GM18870 (cell line): ENCODE data around the gene GLB1L3.
"Not testable (repeated sequence)": the region's sequence is repeated elsewhere in the genome, so short reads cannot be mapped to it uniquely, and the experiment has no call there.

Source experiments
- ATAC-seq: cut with Tn5 transposase; IDR thresholded peaks from one replicate; pipeline ENCODE4 v1.9.1; 2021; ENCODE audit warnings: moderate library complexity; ENCODE audit not compliant: unreplicated experiment

GLB1L3 gene

DNA sequence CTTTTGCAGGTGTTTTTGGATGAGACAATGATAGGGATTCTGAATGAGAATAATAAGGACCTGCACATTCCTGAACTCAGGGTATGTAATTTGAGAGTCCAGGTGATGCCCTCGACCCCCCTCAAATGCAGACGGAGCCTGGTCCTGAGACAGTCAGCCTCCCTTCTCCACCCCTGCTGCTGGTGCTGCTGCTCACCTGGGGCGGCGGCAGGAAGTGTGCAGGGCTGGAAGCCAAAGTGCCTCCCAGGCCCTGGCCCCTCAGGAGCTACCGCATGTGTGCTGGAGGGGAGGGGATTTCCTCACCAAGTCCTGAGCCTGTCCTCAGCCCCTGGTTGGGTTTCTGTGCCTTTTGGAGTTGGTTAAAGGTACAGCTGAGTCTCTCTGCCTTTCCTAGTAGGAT, 36.6 kb downstream of the GLB1L3 start:
- no peak for ATAC-seq

DNA sequence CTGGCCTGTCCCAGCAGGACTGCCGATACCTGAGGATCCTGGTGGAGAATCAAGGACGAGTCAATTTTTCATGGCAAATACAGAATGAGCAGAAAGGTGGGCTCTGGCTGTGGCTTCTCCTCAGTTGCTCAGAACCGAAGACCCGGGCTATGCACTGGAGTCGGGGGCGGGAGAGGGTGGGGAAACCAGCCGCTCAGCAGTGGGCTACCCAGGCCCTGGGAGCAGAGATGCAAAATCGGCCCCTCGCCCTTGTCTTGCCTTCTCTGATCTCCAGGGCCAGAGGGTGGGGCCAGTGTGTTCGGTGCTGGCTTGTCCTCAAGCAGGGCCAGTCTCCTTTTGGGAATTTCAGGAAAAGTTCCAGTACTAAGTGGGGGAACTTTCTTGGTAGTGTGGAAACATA, 37.2 kb downstream of the GLB1L3 start:
- ATAC-seq, result no peak

DNA sequence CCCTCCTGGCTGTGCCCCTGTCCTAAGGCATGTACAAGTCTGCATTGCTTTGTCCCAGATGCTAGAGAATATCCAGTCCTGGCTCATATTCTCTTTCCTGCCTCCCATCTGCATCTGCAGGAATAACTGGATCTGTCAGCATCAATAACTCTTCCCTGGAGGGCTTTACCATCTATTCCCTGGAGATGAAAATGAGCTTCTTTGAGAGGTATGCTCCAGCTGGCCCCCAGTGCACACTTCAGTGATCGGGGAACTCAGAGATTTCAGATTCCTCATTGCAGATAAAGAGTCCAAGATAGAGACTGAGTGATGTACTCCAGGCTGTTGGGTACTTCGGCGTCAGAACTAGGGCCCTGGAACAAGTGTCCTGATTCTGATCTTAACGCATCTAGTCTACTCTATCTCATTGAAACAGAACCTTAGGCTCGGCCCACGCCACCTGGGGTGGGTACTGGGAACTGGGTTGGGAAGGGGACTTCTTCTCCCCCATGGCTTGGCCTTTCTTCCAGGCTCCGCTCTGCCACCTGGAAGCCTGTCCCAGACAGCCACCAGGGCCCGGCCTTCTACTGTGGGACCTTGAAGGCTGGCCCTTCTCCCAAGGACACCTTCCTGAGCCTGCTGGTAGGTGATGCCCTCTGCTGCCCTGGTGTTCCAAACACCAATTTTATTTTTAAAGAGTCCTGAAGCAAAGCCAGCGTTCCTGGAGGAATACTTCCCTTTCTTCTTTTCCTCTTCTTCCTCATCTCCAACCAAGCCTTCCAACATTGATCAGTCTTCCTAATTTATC, 37.8 kb downstream of the GLB1L3 start:
- no peak for ATAC-seq

DNA sequence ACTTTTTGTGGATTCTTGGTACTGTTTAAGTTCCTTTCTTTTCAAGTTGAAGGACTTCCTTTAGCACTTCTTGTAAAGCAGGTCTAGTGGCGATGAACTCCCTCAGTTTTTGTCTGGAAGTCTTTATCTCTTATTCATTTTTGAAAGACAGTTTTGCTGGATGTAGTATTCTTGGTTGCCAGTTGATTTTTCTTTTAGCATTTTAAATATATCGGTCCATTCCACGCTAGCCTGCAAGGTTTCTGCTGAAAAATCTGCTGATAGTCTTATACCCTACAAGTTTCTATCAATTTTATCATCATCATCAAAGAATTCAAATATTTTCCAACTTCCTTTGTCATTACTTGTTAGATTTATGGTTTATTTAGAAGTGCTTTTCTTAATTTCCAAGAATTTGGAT, 40.9 kb downstream of the GLB1L3 start:
- no peak for ATAC-seq

DNA sequence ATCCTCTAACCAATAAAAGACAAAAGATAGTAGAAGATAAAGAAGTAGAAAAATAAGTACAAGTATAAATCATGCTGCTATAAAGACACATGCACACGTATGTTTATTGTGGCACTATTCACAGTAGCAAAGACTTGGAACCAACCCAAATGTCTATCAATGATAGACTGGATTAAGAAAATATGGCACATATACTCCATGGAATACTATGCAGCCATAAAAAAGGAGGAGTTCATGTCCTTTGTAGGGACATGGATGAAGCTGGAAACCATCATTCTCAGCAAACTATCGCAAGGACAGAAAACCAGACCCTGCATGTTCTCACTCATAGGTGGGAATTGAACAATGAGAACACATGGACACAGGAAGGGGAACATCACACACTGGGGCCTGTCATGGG, 45.2 kb downstream of the GLB1L3 start:
- ATAC-seq, result not testable (repeated sequence)

DNA sequence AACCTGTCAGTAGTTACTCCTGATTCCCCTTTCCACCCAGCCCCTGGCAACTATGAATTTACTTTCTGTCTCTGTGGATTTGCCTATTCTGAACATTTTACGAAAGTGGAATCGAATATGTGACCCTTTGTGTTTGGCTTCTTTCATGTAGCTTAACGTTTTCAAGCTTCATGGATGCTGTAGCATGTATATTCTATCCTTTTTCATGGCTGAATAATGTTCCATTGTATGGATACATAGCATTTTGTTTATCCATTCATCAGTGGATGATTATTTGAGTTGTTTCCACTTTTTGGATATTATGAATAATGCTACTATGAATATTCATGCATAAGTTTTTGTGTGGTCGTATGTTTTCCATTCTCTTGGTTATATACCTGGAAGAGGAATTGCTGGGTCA, 46.4 kb downstream of the GLB1L3 start:
- no peak for ATAC-seq

DNA sequence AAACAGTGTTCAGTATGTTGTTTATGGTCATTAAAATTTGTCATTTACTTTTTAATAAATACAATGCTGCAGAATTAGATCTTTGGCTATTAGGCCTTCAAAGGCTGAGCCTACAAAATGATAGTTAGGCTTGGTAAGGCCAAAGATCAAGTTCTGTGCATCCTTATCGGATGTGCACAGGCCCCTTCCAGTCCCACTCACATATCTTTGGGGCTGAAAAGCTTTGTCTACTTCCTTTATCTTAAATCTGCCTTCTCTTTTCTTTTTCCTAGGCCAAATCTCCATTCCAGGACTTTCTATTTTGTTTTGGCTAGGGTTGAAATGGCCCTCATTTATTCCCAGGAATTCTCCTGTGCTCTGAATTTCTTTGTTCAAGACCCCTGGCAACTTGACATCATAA, 52.3 kb downstream of the GLB1L3 start:
- no peak for ATAC-seq

DNA sequence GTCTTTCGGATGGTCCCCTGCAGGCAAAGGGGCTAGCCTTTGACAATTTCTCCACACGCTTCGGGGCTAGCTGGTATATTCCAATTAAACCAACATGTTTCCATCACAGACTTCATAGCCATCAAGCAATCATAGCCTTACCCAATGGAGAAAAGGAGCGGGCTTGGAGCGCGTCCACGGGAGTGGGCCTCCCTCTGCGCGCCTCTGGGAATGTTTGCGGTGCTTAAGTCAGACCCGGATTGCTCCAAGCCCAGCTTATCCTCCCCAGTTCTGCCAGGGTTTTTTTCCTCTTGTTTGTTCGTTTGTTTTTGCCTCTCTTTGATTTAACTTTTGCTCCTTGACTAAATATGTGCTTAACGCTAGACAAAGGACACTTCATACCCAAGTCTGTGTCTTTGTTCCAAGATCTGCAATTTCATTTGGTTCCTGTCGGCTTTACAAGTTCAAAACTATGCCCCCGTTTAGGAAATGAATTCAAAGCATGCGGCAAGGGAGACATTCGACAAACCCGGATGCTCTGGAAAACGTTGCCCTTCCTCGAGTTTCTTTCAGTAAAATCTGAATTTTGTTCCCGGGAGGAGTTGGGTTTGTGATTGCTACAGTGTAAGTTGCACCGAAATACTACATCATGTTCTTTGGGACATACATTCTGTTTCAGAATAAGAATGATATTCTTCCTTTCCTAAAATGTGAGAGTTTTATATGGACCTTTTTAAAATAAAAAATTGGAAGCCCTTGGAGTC, 54.6 kb downstream of the GLB1L3 start:
- no peak for ATAC-seq

DNA sequence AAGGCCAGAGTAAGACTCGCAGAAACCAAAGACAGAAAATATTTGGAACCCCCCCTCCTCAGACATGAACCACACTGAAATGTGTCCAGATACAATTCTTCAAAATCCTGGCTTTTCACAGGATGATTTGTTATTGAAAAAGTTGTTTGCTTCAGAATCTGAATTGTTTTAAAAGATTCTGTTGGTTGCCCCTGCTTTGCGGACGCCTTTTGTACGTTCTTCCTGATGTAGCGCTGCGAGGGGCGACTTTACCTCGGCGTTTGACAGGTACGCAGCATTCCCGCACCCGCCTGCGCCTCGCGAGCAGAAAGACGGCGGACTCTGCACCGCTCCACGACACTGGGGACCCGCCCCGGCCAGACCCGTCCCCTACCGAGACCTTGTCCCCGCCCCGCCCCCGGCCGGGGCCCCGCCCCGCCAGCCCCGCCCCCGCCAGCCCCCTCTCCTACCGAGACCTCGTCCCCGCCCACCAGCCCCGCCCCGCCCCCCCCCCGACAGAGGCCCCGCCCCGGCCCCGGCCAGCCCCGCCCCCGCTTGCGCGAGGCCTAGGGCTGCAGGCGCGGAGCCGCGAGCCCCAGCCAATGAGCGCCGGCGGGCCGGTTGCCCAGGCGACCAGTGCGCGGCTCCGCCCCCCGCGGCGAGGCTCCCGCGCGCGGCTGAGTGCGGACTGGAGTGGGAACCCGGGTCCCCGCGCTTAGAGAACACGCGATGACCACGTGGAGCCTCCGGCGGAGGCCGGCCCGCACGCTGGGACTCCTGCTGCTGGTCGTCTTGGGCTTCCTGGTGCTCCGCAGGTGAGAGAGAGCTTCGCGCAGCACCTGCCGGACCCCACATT, 55.4 kb downstream of the GLB1L3 start, which contains the start of gene GLB1L2:
TSS of gene GLB1L2 (plus strand) at position 635 of the 835 bp plus-strand sequence. CDS start at position 709, 74 bp downstream.
- no peak for ATAC-seq

DNA sequence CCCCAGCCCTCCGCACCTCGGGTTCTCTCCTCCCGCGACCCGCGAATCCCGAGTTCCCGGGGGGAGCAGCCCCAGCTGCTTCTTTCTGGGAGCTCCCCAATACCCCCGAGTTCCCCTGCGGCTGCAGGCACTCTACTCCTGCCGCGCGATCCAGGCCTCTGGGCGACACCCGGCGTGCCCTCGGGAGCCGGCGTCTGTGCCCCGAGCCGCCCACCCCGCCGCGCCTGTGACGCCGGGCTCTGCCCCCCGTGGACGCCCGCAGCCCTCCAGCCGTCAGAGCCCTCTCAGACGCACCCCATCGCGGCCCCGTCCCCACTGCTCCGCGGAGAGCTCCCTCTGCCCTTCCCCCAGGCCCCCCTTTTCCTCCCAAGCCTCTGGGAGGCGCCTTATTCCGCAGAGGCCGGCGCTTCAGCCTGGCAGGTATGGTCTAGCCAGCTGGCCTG, 56.0 kb downstream of the GLB1L3 start:
- no peak for ATAC-seq

DNA sequence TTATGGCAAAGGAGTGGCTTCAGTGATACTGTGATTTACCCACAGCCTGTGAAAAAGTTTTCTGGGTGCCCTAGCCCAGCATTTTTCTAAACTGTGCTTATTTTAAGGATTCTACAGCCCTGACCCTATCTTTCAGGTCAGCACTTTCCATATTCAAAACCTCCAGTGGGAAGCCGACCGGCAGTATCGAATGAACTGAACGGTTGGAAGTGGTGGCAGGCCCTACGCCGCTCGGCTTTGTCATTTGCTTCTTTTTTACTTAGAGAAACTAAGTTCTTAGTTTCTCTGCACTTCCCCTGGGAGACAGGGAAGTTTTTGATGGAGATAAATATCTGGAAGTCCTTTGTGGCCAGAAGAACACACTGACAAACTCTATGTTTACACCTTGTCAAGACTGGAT, 56.6 kb downstream of the GLB1L3 start:
- no peak for ATAC-seq

DNA sequence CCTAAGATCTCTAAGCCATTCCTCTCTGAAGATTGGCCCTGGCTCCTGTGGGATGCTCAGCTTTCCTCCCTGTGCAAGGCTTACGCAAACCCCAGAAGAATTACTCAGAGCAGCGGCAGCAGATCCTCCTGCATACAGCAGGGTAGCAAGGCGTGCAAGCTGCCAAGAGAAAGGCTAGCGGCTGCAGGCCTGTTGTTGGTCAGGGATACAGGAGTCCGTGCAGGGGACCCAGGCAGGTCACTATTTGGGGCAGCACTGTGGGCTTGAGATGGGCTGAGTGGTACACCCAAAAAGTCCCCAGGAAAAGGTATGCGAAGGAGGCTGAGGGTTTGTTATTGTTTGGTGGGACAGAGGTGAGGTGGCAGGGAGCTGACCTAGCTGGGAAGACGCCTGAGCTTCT, 57.1 kb downstream of the GLB1L3 start:
- ATAC-seq, result no peak

DNA sequence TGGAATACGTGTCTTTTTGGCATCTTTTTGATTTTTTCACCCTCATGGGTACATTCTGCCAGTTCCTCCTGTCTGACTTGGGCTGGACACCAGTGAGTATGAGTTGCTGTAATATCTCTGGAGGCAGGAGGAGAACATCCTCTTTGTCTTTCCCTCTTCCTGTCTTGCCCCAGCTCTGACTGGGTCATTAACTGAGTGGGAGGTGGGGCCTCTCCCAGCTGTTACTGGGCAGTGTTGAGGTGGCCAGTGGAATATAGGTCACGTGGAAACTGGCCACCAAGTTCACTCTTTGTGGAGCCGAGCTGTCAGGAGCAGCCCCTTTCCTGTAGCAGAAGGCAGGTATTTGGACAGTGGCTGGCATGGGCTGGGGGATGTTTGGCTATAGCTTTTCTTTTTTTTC, 57.8 kb downstream of the GLB1L3 start:
- ATAC-seq, result no peak

DNA sequence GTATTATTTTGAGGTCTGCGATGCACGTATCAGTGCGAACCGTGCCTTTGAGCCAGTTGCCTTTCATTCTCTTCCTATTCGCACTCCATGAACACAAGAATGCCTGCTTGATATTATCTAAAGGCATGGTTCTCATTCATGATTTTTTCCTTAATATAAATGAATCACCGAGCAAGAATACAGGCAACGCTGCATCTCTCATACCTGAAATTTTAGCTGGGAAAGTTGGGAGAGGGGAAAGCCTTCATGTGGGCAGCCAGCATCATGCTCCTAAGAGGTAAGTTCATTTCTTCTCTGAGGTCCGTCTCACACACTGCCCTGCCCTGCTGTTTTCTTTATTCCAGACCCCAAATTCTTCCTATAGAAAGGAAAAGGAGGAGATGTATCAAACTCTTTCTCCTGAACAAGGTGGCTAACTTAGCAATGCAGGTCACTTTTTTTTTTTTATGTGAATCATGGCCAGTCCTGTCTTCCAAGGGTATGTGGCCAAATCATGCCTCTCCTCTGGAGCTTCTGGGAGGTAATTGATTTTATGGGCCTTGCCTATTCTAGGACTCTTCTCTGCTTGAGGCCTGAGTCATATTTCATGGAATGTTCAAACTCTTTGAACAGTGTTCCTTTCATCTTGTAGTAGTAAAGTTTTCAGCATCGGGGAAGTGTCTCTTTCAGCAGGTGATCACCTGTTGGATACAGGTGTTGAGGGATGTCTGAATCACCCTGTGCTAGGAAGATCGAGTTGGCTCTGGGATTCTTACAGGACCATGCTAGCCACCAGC, 58.8 kb downstream of the GLB1L3 start:
- ATAC-seq, result no peak

DNA sequence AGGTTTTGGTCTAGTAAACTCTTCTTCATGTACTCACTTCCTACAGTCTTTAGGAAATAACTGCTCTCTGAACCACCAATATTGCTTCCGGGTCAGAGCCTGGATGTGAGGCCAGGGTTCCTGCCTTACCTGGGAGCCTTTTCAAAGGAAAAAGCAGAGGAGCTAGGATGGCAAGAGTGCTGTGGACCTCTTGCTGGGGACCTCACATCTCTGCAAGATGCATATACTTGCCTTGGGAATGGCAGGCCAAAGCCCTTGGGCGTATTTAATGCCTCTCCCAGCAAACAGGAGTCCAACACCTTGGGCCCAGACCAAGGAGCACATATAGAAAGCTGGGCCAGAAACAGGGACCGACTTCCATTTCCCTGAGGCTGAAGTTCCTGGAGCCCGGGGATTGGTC, 60.9 kb downstream of the GLB1L3 start:
- no peak for ATAC-seq

DNA sequence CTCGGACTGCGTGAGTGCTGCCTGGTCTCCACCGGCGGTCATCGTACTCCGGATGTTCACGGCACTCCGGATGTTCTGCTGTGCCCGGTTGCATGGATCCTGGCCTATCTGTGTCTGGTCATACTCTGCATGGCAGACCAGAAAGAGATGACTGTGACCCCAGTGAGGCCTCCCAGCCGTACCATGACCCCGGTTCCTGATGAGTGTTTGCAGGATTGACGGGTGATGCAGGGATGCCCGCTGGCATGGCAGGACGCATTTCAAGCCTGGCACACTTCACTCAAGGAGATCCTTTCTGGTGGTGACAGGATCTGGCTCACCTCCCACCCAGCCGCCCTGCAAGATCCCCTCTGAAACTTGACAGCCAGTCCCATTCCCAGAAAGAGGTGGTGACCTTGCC, 61.9 kb downstream of the GLB1L3 start:
- no peak for ATAC-seq

DNA sequence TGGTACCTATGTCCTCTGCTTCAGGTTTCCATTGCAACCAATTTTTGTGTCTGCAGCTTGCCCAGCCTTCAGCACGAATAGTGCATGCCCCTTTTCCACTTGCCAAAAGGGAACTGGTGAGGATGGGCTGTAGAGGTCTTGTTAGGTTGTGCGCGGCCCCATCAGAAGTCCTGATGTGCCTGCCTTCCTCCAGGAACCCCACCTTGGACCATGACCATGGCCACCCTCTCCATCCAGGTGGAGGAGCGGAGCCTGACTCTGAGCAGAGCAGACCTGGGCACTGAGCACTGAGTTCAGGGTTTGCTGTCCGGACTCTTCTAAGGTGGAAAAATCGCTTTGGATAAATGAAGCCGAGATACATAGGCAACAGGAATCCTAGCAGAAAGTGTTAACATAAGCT, 62.5 kb downstream of the GLB1L3 start:
- ATAC-seq, result no peak

DNA sequence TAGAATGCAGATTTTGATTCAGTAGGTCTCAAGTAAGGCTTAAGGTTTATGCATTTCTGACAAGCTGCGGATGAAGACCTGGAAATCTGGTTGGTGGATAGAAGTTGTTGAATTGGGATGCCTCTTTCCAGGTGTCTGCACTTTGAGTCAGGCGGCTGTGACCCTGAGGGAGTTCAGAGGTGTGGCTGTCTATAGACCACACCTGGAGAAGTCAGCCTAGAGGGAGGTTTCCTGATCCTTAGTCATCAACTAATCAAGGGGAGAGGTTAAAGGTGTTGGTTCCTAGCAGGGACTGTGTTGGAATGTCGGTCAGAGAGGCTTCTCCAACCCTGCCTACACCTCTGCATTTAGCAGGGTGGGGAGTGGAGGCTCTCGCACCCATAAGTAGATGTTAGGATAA, 63.6 kb downstream of the GLB1L3 start:
- no peak for ATAC-seq

DNA sequence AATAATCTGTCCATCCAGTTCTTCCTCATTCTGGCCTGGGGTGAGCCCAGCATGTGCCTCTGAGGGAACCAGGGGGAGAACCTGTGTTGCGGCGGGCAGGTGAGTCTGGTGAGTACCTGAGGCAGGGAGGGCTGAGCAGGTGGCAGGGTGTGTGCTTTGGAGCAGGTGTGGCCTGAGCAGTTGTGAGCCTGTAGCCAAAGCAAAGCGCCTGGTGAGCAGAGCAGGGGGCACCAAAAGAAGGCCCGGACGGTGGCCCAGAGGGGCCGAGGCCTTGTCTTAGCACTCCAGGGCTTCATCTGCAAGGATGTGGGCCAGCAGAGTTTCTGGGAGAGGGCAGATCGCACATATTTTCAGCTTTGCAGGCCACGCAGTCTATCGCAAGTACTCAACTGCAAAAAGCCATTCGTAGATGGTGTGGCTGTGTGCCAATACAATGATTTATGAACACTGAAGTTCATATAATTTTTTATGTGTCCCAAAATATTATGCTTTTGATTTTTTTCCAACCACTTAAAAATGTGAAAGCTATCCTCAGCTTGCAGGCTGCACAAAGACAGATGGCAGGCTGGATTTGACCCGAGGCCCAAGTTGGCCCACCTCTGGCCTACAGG, 64.3 kb downstream of the GLB1L3 start:
- ATAC-seq, result no peak
